CD4-positive, alpha-beta T cell treated with Interleukin-21 for 1 hour (primary cell): ENCODE measurements around the gene COL12A1.

ENCODE experiments used
- DNase-seq: peaks from one replicate; pipeline ENCODE4 v3.0.0-alpha.2; 2020

COL12A1 gene

DNA sequence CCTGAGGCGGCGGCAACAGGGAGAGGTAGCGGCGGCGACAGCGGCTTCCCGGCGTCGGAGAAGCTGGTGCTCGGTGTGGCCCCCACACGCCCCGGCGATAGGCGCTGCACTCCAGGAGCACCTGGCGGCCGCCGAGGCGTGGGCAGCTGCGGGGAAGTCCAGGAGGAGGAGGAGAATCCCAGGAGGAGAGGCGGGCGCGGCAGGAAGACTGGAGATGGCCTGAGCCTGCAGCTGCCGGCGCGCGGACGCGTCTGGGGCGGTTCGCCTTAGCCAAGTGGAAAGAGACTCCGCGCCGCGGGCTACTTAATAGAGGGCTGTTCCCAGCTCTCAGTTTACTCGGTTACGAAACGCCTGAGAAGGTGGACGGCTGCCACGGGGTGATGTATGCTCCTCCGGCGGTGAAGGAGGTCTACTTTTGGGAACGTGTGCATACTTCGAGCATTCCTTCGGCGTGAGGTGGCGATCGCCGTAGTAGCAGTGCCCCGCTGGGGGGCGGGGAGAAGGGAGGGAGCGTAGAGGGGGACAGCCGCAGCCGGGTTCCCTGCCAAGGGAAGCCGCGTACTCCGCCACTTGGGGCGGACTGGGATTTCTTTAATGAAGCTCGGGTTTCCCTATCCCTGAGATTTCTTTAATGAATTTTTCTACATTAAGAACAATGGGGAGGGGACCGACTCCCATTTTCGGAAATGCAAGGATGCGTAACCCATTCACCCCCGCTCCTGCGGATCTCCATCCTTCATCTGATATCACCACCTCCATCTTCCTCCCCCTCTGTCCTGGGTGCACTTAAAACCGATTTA lies at the start of gene COL12A1:
Gene COL12A1, minus strand, starts transcription at position 278 of the 800 bp plus-strand sequence. CDS start 3,261 bp downstream, outside the sequence.
- DNase-seq: no peak

DNA sequence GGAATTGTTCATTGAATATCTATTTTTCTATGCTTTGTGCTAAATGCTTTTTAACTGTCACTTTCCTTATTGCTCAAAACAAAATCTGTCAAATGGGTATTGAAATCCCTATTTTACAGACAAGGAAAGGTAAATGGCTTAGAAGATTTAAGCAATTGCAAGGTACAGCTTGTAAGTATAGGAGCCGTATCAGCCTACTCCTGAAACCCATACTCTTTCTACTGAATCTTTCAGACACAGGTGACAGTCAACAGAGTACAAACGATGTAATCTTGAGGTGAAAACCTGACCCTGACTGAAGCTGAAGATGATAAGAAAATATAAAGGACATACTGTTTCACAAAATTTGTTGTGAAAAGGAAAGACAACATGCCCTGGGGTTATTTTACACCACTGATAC lies 44.7 kb upstream of the COL12A1 start:
- no peak for DNase-seq

GRCh38 chr6:75249837-75250236 lies 44.0 kb upstream of the COL12A1 start:
- no peak for DNase-seq

DNA sequence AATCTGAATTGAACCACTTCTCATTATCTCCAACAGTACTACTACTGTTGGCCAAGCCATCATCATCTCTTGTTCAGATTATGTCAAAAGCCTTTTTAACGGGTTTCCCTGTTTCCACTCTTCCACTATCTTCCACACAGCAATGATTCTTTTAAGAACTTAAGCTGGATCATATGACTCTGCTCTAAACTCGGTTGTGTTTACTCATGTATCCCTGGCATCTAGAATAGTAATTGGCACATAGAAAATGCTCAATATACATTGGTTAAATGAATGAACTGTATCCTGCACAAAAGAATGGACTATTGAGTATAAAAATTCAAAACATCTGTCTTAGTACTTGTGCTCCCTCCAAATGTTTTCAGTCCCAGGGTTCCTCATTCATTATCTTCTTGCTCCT lies 40.5 kb upstream of the COL12A1 start:
- DNase-seq: no peak

GRCh38 chr6:75244063-75244584 lies 38.3 kb upstream of the COL12A1 start:
- no peak for DNase-seq

- DNase-seq: peak; percentile 93
Observed at GRCh38 chr6:75243333-75244062, 37.6 kb upstream of the COL12A1 start, which contains the start of gene COX7A2. Gene COX7A2 (minus strand): TSS chr6:75243801. CDS start chr6:75243734, 67 bp downstream.

GRCh38 chr6:75236630-75237029 lies 30.8 kb upstream of the COL12A1 start:
- DNase-seq: no peak

DNA sequence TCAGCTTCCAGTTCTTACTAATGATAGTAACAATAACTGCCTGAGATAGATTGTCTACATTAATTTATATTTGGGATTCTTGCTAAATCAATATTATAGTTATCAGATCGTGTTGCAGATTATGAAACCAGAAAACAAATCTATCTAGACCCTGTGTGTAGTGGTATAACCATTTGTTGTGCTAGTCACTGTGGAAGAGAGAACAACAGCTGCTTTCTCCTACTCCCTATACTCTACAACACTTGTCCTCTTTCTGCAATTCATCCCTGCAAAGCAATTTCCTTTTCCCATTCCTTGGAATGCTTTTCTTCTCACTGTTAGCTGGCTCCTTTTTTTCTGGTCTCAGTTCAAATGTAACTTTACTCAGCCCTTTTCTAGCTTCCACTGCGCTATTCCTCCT lies 29.4 kb upstream of the COL12A1 start:
- DNase-seq: no peak

DNA sequence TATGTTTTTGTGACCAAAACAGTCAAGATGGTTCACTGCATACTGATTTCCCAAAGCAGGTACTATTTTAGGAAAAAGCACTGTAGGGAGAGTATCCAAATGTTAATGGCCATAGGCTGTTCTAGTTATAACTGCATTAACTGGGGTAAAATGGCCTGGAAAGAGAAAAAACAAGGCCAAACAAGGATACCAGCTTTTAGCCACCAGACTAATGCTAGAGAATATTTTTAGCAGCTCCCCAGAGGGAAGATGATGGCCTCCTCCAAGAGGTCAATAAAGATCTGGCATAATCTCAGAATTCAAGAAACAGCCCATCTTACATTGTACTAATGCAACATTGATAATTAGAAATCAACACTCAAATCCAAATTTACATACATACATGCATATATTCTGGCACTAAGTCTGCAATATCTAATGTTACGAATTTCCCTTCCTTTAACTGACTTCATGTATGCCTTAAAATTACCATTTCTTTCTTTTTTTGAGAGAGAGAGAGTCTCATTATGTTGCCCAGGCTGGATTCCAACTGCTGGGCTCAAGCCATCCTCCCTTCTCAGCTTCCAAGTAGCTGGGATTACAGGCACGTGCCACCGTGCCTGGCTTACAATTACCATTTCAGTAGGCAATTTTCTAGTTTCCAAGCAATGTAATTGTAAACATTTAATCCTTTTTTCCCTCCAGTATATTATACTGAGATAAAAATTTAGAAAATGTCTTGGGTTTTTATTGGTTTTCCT lies 28.4 kb upstream of the COL12A1 start:
- no peak for DNase-seq

- DNase-seq: no peak
Observed at GRCh38 chr6:75233092-75233615, 27.3 kb upstream of the COL12A1 start.

DNA sequence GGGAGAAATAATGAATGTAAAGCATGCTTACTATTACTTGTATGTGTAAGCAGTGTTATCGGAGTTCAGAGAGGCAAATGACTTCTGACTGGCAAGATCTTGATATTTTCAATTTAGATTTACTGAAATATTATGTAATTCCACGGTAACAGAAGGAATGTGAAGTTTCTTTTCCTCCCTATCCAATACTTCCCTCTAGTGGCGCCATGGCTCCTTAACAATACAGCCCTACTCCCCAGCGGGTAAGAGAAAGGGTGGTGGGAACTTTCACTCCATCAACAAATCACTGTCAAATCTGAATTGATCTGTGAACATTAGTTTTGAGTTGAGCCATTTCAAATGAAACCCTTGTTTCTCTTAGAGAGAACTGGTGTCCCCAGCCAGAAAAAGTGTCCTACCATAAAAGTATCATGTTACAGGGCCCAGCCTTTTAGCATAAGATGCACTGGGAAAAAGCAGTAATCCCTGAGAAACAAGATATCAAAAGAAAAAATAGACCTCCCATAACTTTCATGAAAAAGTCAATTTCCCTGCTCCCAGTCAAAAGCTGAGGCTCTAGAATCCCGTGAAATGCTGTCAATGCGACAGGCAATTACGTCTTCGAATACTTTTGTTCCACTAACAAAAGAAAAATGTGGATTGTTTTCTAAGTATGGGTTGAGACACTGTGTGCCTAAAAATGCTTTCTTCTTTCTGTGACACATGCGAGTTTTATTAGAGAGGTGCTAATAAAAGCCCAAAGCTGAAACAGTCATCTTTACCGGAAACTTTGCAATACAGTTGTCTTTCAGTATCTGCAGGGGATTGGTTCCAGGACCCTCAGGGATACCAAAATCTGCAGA lies 24.9 kb upstream of the COL12A1 start:
- no peak for DNase-seq

GRCh38 chr6:75224303-75224926 lies 18.6 kb upstream of the COL12A1 start:
- no peak for DNase-seq

GRCh38 chr6:75223428-75223827 lies 17.6 kb upstream of the COL12A1 start:
- DNase-seq: no peak

- no peak for DNase-seq
Observed at GRCh38 chr6:75222261-75222660, 16.4 kb upstream of the COL12A1 start.

GRCh38 chr6:75221116-75221515 lies 15.3 kb upstream of the COL12A1 start:
- DNase-seq: no peak

- no peak for DNase-seq
Observed at GRCh38 chr6:75220357-75220756, 14.5 kb upstream of the COL12A1 start.

- no peak for DNase-seq
Observed at GRCh38 chr6:75219263-75219662, 13.4 kb upstream of the COL12A1 start.

DNA sequence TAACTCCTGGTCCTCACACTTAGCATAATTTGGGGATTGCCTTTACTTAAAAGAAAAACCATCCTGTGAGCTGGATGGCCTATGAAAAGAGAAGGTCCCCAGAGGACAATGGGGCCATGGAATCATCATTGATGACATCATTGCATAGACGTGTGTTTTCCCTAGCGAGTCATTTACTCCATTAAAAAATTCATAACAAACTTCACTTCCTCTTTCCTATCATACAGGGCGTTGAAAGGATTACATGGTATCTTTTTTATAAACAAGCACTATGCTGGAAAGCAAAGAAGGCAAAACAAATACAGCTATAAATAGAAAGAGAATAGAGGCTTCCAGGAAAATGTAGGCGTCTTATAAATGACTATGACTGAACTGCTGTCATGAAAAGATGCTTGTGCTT lies 11.3 kb upstream of the COL12A1 start:
- no peak for DNase-seq

DNA sequence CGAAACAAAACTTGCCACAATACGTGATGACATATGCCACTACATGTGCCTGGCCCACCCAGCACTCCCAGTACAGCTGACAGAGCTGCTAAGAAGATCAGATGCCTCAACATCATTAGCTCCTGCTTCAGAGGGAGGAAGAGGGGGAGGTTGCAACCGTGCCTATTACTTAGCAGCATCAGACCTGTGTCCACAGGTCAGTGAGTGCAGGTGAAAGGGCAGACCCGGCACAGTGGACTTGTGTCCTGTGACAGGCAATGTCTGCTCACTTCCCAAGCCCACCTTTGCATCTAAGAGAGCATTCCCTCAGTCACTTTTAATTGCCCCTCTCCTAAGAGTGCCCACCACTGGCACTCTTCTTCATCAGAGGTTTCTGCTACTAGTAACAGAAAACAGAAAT lies 9.4 kb upstream of the COL12A1 start:
- DNase-seq: no peak

GRCh38 chr6:75213732-75214131 lies 7.9 kb upstream of the COL12A1 start:
- no peak for DNase-seq

DNA sequence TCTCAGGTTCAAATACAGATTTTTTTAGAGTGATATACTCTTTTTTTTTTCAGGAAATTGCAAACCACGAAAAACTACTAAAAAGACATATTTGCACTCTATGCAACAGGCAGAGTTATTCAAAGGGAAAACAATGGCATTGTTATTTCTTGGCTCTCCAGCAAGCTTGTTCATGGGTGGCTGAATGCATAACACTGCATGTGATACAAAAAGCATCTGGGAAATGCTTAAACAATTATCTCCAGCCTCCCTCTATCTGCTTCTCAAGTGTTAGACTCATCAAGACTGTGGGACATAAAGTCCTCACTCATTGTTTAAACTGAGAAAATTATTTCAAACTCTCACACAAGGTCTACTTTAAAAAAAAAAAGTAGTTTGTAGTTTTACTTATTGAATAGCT lies 7.3 kb upstream of the COL12A1 start:
- no peak for DNase-seq
